Prostate gland (tissue), 2 donors: ENCODE measurements around the gene FOXD2. TPM values are rescaled to one million over a fixed set of nuclear protein-coding genes. Genes with fewer than 3 reads are reported as not detected.
A peak's percentile ranks its signal among the peaks of the same experiment; 100 is the strongest.

Experiments used
- DNase-seq: peaks from one replicate; pipeline ENCODE4 v3.0.0-alpha.2; 2019; ENCODE audit warnings: low spot score
- H3K27ac ChIP-seq, 2 donors: fragments of 200-600 bp; sonication (generic); 2 replicates each; pipeline ENCODE4 v1.5.1; 2017 to 2019
- H3K27me3 ChIP-seq: fragments of 200-600 bp; sonication (generic); replicated peaks from 2 replicates; pipeline ENCODE4 v1.5.1; 2019; ENCODE audit not compliant: insufficient read depth
- H3K36me3 ChIP-seq, 2 donors: fragments of 200-600 bp; sonication (generic); 1 replicate in 1 of 2; 2 replicates in 1 of 2; pipeline versions ENCODE4 v1.5.1 to v1.8.1; 2017 to 2019
- H3K4me1 ChIP-seq: fragments of 200-600 bp; sonication (generic); replicated peaks from 2 replicates; pipeline ENCODE4 v1.5.1; 2019
- H3K4me3 ChIP-seq, 2 donors: fragments of 200-600 bp; sonication (generic); 2 replicates each; pipeline ENCODE4 v1.5.1; 2017 to 2019
- H3K9me3 ChIP-seq: fragments of 200-600 bp; sonication (generic); 2 replicates; pipeline ENCODE4 v1.5.1; 2017
- CTCF ChIP-seq, 4 experiments: fragments of 200-600 bp in 2 of 4; fragments of 450-650 bp in 2 of 4; sonication (generic) in 2 of 4; IDR thresholded peaks; 1 replicate in 3 of 4; 2 replicates in 1 of 4; pipeline ENCODE4 v1.5.1; 2016 to 2019; ENCODE audit warnings: antibody characterized with exemption in 4 of 4, mild to moderate bottlenecking in 2 of 4, moderate library complexity in 2 of 4
- POLR2A ChIP-seq: fragments of 450-650 bp; IDR thresholded peaks from one replicate; pipeline ENCODE4 v1.6.1; 2016; ENCODE audit warnings: antibody characterized with exemption, mild to moderate bottlenecking
- POLR2AphosphoS5 ChIP-seq: sonication (generic); formaldehyde crosslinking; IDR thresholded peaks from one replicate; pipeline ENCODE4 v1.6.1; 2017; ENCODE audit warnings: antibody characterized with exemption
- WGBS: methylation state at CpG from one replicate; pipeline ENCODE4 v1.1.5; 2018; 5-methylcytosine and 5-hydroxymethylcytosine counted together
- intact Hi-C: fragments of 100-400 bp; cut with DNase I; formaldehyde crosslinking; loops from one replicate; pipeline ENCODE4 v1.14.2; 2022
- total RNA-seq, 2 donors: library from RNA; depleted of rRNA; stranded (reverse); fragments of >200 nt; gene quantifications; one replicate each; pipeline ENCODE4 v1.1.0, GENCODE V29; 2016

FOXD2 gene
- 1 to 10 TPM; 1.2 to 1.8 TPM for total RNA-seq

DNA sequence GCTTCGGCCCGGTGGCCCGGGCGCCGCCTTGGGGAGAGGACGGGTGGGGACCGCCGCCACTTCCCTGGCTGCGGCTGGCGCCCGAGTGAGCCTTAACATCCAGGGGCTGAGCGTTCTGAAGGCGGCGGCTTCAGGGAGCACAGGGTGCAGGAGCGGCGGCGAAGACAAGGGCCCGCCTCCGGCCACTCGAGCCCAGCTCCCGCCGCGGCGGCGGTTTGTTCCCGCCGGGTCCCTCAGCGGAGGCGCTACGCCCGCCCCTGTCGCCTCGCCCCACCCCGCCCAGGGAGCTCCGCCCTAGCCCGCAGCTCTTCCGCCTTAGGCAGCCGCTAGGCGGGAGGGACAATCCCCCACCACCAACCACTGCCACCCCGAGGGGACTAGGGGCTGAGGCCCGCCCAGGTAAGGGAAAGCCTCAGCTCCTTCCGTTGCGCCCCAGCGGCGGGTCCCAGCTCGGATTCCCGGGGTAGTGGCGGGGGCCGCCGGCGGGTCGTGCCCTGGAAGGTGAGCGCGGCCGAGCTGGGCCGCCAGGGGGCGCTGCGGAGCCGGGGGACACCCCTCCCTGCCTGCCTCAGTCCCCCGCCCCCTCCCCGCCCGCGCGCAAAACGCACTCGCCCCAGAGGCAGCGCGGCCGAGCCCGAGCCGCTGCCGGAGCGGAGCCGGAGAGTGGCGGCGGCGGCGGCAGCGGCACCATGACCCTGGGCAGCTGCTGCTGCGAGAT, at the start of gene FOXD2:
TSS of gene FOXD2 (plus strand) at position 598 of the 718 bp plus-strand sequence. CDS start at position 690, 92 bp downstream.
- intact Hi-C loops: loop anchor here (2.0 to 5.0 kb wide), 2 partner anchors 140 to 273 kb away; no protein-coding TSS in a partner anchor
- TF ChIP-seq CTCF (IDR thresholded peaks at IDR 0.05): peak; percentile 98 to 99 (median 98)
- TF ChIP-seq POLR2A: peak; percentile 19
- peak; percentile 51 for TF ChIP-seq POLR2AphosphoS5
- Histone ChIP-seq H3K27ac (peak within 1 kb of the TSS; percentile 80 to 86), H3K4me1 (no peaks in the 10 kb centered on the region), H3K4me3 (peak within 1 kb of the TSS; percentile 47 to 57), H3K36me3 (no peaks in the 10 kb centered on the region), H3K27me3 (peaks cover 35% of the 10 kb centered on the region), H3K9me3 (no peaks in the 10 kb centered on the region)
- peak; percentile 66 for DNase-seq
- under 1% methylated on average over 53 of the region's 80 CpGs for WGBS

- 18% methylated on average over 3 of the region's 3 CpGs for WGBS
- Histone ChIP-seq H3K4me1 (peaks cover 4% of the 10 kb centered on the region), H3K27me3 (no peaks in the 10 kb centered on the region), H3K27ac (no peak overlapping the region), H3K9me3 (no peaks in the 10 kb centered on the region), H3K36me3 (no peaks in the 10 kb centered on the region), H3K4me3 (no peak overlapping the region)
- TF ChIP-seq POLR2AphosphoS5: no peak
- TF ChIP-seq CTCF (IDR thresholded peaks at IDR 0.05): peak; percentile 7 to 76 (median 59)
- DNase-seq: peak; percentile 39
- intact Hi-C loops: no loop called here
Measured at GRCh38 chr1:47388891-47389238, 49.0 kb upstream of the FOXD2 start.

- intact Hi-C loops: no loop called here
- no peak for DNase-seq
- Histone ChIP-seq H3K36me3 (no peaks in the 10 kb centered on the region), H3K9me3 (no peaks in the 10 kb centered on the region), H3K27ac (no peak overlapping the region), H3K4me1 (peaks cover 4% of the 10 kb centered on the region), H3K27me3 (no peaks in the 10 kb centered on the region), H3K4me3 (no peak overlapping the region)
- no peak for TF ChIP-seq POLR2A
- TF ChIP-seq CTCF (IDR thresholded peaks at IDR 0.05): no peak
- TF ChIP-seq POLR2AphosphoS5: no peak
- WGBS: 56% methylated on average over 2 of the region's 2 CpGs
Measured at GRCh38 chr1:47389731-47390130, 48.1 kb upstream of the FOXD2 start.

- Histone ChIP-seq H3K9me3 (no peaks in the 10 kb centered on the region), H3K36me3 (no peaks in the 10 kb centered on the region), H3K27ac (no peak overlapping the region), H3K27me3 (no peaks in the 10 kb centered on the region), H3K4me3 (no peak overlapping the region), H3K4me1 (peaks cover 4% of the 10 kb centered on the region)
- no peak for DNase-seq
- TF ChIP-seq POLR2AphosphoS5: no peak
- TF ChIP-seq CTCF (IDR thresholded peaks at IDR 0.05): no peak
- no peak for TF ChIP-seq POLR2A
- WGBS: 75% methylated on average over 2 of the region's 2 CpGs
- intact Hi-C loops: no loop called here
Measured at GRCh38 chr1:47390843-47391242, 47.0 kb upstream of the FOXD2 start.

DNA sequence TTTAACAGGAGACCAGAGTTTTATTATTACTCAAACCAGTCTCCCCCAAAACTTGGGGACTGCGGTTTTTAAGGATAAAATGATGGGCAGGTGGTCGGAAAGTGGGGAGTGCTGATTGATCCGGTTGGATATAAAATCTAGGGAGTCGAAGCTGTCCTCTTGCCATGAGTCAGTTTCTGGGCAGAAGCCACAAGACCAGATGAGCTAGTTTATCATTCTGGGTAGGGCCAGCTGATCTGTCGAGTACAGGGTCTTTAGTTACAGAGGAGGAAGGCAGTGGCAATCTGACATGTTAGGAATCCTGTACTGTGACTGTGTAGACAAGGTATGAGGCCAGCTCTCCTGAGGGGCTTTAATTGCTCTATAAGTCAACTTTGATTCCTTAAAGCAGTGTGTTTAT, 44.7 kb upstream of the FOXD2 start:
- Histone ChIP-seq H3K9me3 (no peaks in the 10 kb centered on the region), H3K27me3 (no peaks in the 10 kb centered on the region), H3K4me3 (no peak overlapping the region), H3K4me1 (peaks cover 4% of the 10 kb centered on the region), H3K36me3 (no peaks in the 10 kb centered on the region), H3K27ac (no peak overlapping the region)
- DNase-seq: no peak
- intact Hi-C loops: no loop called here
- 48% methylated on average over 5 of the region's 5 CpGs for WGBS
- TF ChIP-seq POLR2AphosphoS5: no peak
- no peak for TF ChIP-seq POLR2A
- no peak for TF ChIP-seq CTCF (IDR thresholded peaks at IDR 0.05)
